Measurements from ENCODE around the gene COL6A3. TPM values are rescaled to one million over a fixed set of nuclear protein-coding genes. Genes with fewer than 3 reads are reported as not detected.

Gene COL6A3
- total RNA-seq, 3 donors from 2014 or later = 20.9 to 235 (median 194) TPM

- no peak for TF ChIP-seq CTCF (IDR thresholded peaks at IDR 0.05)
- Histone ChIP-seq H3K4me3 (no peak overlapping the region), H3K9me3 (no peaks in the 10 kb centered on the region), H3K36me3 (ENCODE audit: low read depth) (no peaks in the 10 kb centered on the region), H3K4me1 (ENCODE audit: low read depth) (peaks cover 11% of the 10 kb centered on the region)
- DNase-seq (no peak), ATAC-seq (no peak)
- intact Hi-C loops (cut with DNase I, micrococcal nuclease) = no loop called here
Measured at GRCh38 chr2:237289139-237289538, 124.8 kb downstream of the COL6A3 start.

- H3K36me3 ChIP-seq (ENCODE audit: low read depth) = no peaks in the 10 kb centered on the region
- H3K9me3 ChIP-seq = no peaks in the 10 kb centered on the region
- intact Hi-C loops (cut with DNase I, micrococcal nuclease) = no loop called here
- no peak for DNase-seq
- TF ChIP-seq CTCF (IDR thresholded peaks at IDR 0.05) = no peak
- H3K4me3 ChIP-seq = no peak overlapping the region
- H3K4me1 ChIP-seq (ENCODE audit: low read depth) = peaks cover 11% of the 10 kb centered on the region
- no peak for ATAC-seq
Measured at GRCh38 chr2:237287872-237288271, 126.1 kb downstream of the COL6A3 start.

GRCh38 chr2:237283131-237283928 is 130.6 kb downstream of the COL6A3 start:
- intact Hi-C loops (cut with DNase I, micrococcal nuclease) = no loop called here
- Histone ChIP-seq H3K9me3 (no peaks in the 10 kb centered on the region), H3K4me1 (ENCODE audit: low read depth) (no peaks in the 10 kb centered on the region), H3K36me3 (ENCODE audit: low read depth) (no peaks in the 10 kb centered on the region), H3K4me3 (no peak overlapping the region)
- DNase-seq = no peak
- no peak for TF ChIP-seq CTCF (IDR thresholded peaks at IDR 0.05)
- ATAC-seq = no peak

GRCh38 chr2:237282568-237283128 is 131.3 kb downstream of the COL6A3 start:
- Histone ChIP-seq H3K4me3 (no peak overlapping the region), H3K4me1 (ENCODE audit: low read depth) (no peaks in the 10 kb centered on the region), H3K36me3 (ENCODE audit: low read depth) (no peaks in the 10 kb centered on the region), H3K9me3 (no peaks in the 10 kb centered on the region)
- no peak for DNase-seq
- TF ChIP-seq CTCF (IDR thresholded peaks at IDR 0.05) = no peak
- ATAC-seq = no peak
- intact Hi-C loops (cut with DNase I, micrococcal nuclease) = no loop called here

- Histone ChIP-seq H3K4me3 (no peak overlapping the region), H3K4me1 (ENCODE audit: low read depth) (no peaks in the 10 kb centered on the region), H3K36me3 (ENCODE audit: low read depth) (no peaks in the 10 kb centered on the region), H3K9me3 (no peaks in the 10 kb centered on the region)
- ATAC-seq (peak; percentile 23), DNase-seq (no peak)
- TF ChIP-seq CTCF (IDR thresholded peaks at IDR 0.05) = no peak
- intact Hi-C loops (cut with DNase I, micrococcal nuclease) = no loop called here
Measured at GRCh38 chr2:237281836-237282306, 132.1 kb downstream of the COL6A3 start.
